Keratinocyte (primary cell): ENCODE measurements around the gene FREM2.

Source experiments
- EZH2 ChIP-seq: IDR thresholded peaks from one replicate; pipeline ENCODE4 v1.6.1; 2012; ENCODE audit warnings: inconsistent platforms, mild to moderate bottlenecking, low read length, moderate library complexity
- TF ChIP-seq, protein P1 (sequence below), 3 experiments: IDR thresholded peaks in 1 of 3; conservative IDR thresholded peaks in 1 of 3; optimal IDR thresholded peaks in 1 of 3; 2 replicates in 2 of 3; 3 replicates in 1 of 3; pipeline versions ENCODE3 to v1.5.1; 2011; ENCODE audit warnings: low read length in 3 of 3, mild to moderate bottlenecking in 3 of 3, moderate library complexity in 2 of 3, control low read depth in 1 of 3, inconsistent platforms in 1 of 3; ENCODE audit not compliant: insufficient read depth in 2 of 3; ENCODE audit errors: extremely low read depth in 1 of 3

DNA sequence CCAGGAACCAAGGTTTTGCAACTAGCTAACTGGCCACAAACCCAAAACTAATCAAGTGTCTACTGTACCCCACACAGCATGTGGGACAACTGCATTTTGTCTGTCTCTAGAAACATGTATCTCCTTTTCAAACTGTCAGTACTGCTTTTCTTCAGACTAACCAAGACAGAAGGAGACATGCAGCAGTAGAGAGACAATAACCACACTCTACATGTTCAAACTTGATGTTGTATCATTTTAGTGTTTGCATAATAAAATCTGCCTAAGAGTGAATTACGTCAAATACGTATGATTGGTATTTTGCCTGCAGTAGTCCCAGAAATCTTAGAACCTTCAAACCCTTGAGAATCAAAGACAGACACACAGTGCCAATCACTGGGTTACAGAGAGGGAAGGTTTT lies 22.0 kb upstream of the FREM2 start:
- TF ChIP-seq, protein P1, sequence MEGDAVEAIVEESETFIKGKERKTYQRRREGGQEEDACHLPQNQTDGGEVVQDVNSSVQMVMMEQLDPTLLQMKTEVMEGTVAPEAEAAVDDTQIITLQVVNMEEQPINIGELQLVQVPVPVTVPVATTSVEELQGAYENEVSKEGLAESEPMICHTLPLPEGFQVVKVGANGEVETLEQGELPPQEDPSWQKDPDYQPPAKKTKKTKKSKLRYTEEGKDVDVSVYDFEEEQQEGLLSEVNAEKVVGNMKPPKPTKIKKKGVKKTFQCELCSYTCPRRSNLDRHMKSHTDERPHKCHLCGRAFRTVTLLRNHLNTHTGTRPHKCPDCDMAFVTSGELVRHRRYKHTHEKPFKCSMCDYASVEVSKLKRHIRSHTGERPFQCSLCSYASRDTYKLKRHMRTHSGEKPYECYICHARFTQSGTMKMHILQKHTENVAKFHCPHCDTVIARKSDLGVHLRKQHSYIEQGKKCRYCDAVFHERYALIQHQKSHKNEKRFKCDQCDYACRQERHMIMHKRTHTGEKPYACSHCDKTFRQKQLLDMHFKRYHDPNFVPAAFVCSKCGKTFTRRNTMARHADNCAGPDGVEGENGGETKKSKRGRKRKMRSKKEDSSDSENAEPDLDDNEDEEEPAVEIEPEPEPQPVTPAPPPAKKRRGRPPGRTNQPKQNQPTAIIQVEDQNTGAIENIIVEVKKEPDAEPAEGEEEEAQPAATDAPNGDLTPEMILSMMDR (optimal IDR thresholded peaks at IDR 0.05 in 1 of 3, IDR thresholded peaks at IDR 0.05 in 1 of 3, conservative IDR thresholded peaks at IDR 0.05 in 1 of 3; ENCODE audit: extremely low read depth in 1 of 3, insufficient read depth in 2 of 3, low read length in 3 of 3), result no peak
- no peak for TF ChIP-seq EZH2
